ENCODE measurements around the gene CHTF18.
"Not testable (repeated sequence)": the region's sequence is repeated elsewhere in the genome, so short reads cannot be mapped to it uniquely, and the experiment has no call there.

Gene CHTF18

GRCh38 chr16:813916-814412 is 25.5 kb downstream of the CHTF18 start:
- DNase-seq, result no peak

GRCh38 chr16:814974-815373 is 26.6 kb downstream of the CHTF18 start:
- no peak for DNase-seq

- no peak for DNase-seq
Observed at GRCh38 chr16:815861-816260, 27.4 kb downstream of the CHTF18 start.

- DNase-seq, result no peak
Observed at GRCh38 chr16:817001-817906, 28.8 kb downstream of the CHTF18 start.

- no peak for DNase-seq
Observed at GRCh38 chr16:818132-818531, 29.7 kb downstream of the CHTF18 start.

- no peak for DNase-seq
Observed at GRCh38 chr16:818592-818991, 30.2 kb downstream of the CHTF18 start.

- no peak for DNase-seq
Observed at GRCh38 chr16:819336-820043, 31.1 kb downstream of the CHTF18 start.

- not testable (repeated sequence) for DNase-seq
Observed at GRCh38 chr16:820044-820408, 31.6 kb downstream of the CHTF18 start.

GRCh38 chr16:820748-821147 is 32.3 kb downstream of the CHTF18 start:
- DNase-seq, result no peak

GRCh38 chr16:821751-822150 is 33.3 kb downstream of the CHTF18 start:
- DNase-seq, result no peak

GRCh38 chr16:822174-822908 is 33.9 kb downstream of the CHTF18 start:
- no peak for DNase-seq

GRCh38 chr16:822909-823297 is 34.5 kb downstream of the CHTF18 start:
- DNase-seq, result no peak

GRCh38 chr16:824194-824593 is 35.8 kb downstream of the CHTF18 start:
- no peak for DNase-seq

GRCh38 chr16:824601-825000 is 36.2 kb downstream of the CHTF18 start:
- DNase-seq, result no peak

- no peak for DNase-seq
Observed at GRCh38 chr16:825341-826061, 37.1 kb downstream of the CHTF18 start.

GRCh38 chr16:827513-827912 is 39.1 kb downstream of the CHTF18 start:
- no peak for DNase-seq

GRCh38 chr16:828891-829290 is 40.5 kb downstream of the CHTF18 start:
- DNase-seq, result no peak

- DNase-seq, result no peak
Observed at GRCh38 chr16:830107-830870, 41.9 kb downstream of the CHTF18 start.

- DNase-seq, result no peak
Observed at GRCh38 chr16:830871-831570, 42.6 kb downstream of the CHTF18 start.

GRCh38 chr16:831571-832413 is 43.4 kb downstream of the CHTF18 start:
- no peak for DNase-seq
